IgD-negative memory B cell (primary cell): ENCODE measurements around the gene CLIP1. TPM values are rescaled to one million over a fixed set of nuclear protein-coding genes. Genes with fewer than 3 reads are reported as not detected.
A peak's percentile ranks its signal among the peaks of the same experiment; 100 is the strongest.
"Not testable (repeated sequence)": the region's sequence is repeated elsewhere in the genome, so short reads cannot be mapped to it uniquely, and the experiment has no call there.

Experiments used
- H3K27ac Mint-ChIP-seq, 3 donors: one replicate each; pipeline ENCODE4 v1.8.0; 2020 to 2022; ENCODE audit warnings: mild to moderate bottlenecking in 3 of 3, mixed read lengths in 3 of 3, moderate library complexity in 1 of 3
- H3K27me3 Mint-ChIP-seq: one replicate; pipeline ENCODE4 v1.8.0; 2021; ENCODE audit warnings: mixed read lengths
- H3K36me3 Mint-ChIP-seq: one replicate; pipeline ENCODE4 v1.8.0; 2020; ENCODE audit warnings: mild to moderate bottlenecking, mixed read lengths
- H3K4me1 Mint-ChIP-seq, 3 donors: one replicate each; pipeline ENCODE4 v1.8.0; 2020 to 2022; ENCODE audit warnings: mixed read lengths in 3 of 3, mild to moderate bottlenecking in 1 of 3
- H3K4me3 Mint-ChIP-seq, 4 donors: one replicate each; pipeline ENCODE4 v1.8.0; 2020 to 2022; ENCODE audit warnings: mild to moderate bottlenecking in 4 of 4, mixed read lengths in 4 of 4, moderate library complexity in 3 of 4
- H3K9me3 Mint-ChIP-seq, 3 donors: one replicate each; pipeline ENCODE4 v1.8.0; 2020 to 2021; ENCODE audit warnings: mixed read lengths in 3 of 3, mild to moderate bottlenecking in 1 of 3
- polyA plus RNA-seq: library from polyadenylated mRNA; unstranded; fragments of 300-500 nt; fragmentation: Illumina TruSeq; gene quantifications from one replicate; pipeline ENCODE4 v1.2.3, GENCODE V29; 2021

The CLIP1 gene
- polyA plus RNA-seq, 1 donor from 2014 or later, result 26.8 TPM

DNA sequence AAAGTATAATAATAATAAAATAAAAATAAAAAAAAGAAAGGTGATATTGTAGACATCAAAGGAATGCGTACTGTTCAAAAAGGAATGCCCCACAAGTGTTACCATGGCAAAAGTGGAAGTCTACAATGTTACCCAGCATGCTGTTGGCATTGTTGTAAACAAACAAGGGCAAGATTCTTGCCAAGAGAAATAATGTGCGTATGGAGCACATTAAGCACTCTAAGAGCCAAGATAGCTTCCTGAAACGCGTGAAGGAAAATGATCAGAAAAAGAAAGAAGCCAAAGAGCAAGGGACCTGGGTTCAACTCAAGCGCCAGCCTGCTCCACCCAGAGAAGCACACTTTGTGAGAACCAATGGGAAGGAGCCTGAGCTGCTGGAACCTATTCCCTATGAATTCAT lies 57.2 kb downstream of the CLIP1 start:
- H3K27ac Mint-ChIP-seq, H3K27me3 Mint-ChIP-seq, H3K4me1 Mint-ChIP-seq, H3K4me3 Mint-ChIP-seq, H3K9me3 Mint-ChIP-seq: not testable (repeated sequence)
- H3K36me3 Mint-ChIP-seq, result peaks cover 12% of the 10 kb centered on the region

DNA sequence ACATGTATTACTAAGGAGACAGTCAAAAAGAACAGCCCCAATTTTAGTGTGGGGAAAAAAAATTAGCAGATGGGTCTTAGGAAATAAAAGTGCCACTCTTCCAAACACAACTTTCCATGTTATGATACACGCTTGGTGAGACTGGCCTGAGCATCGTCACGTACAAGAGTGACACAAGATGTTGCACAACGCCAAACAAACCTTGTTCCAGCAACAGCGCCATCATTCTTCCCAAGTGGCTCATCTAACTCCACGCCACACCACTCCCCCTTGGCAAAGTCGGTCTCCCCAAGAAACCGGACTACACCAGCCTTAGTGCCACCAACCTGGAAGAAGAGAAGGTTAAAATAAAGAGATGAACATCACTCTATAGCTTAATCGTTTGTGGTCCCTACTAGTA lies 58.7 kb downstream of the CLIP1 start:
- Mint-ChIP-seq H3K4me1 (no peaks in the 10 kb centered on the region), H3K27me3 (no peaks in the 10 kb centered on the region), H3K27ac (peak overlapping the region in 1 of 3 donors; percentile 16), H3K9me3 (no peaks in the 10 kb centered on the region), H3K36me3 (peaks cover 10% of the 10 kb centered on the region), H3K4me3 (no peak overlapping the region)

DNA sequence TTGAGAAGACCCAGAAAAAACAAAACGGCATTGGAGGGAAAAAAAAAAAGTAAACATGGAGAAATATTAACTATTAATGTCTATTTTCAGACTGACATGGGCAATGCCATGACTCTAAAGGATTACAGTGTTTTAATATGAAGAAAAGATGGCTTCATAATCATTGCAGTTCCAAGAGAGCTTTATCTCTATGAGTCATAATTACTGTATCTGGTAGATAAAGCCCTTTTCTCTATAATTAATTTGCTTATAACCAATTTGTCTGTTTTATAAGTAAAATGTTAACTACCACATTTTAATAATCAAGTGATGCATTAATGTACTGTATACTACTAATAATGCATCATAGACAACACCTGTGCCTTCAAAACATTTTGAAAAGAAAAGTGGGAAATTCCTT lies 59.7 kb downstream of the CLIP1 start:
- H3K27me3 Mint-ChIP-seq, result no peaks in the 10 kb centered on the region
- H3K4me1 Mint-ChIP-seq, result no peaks in the 10 kb centered on the region
- H3K4me3 Mint-ChIP-seq, result no peak overlapping the region
- H3K9me3 Mint-ChIP-seq, result no peaks in the 10 kb centered on the region
- H3K27ac Mint-ChIP-seq, result no peak overlapping the region
- peaks cover 10% of the 10 kb centered on the region for H3K36me3 Mint-ChIP-seq

DNA sequence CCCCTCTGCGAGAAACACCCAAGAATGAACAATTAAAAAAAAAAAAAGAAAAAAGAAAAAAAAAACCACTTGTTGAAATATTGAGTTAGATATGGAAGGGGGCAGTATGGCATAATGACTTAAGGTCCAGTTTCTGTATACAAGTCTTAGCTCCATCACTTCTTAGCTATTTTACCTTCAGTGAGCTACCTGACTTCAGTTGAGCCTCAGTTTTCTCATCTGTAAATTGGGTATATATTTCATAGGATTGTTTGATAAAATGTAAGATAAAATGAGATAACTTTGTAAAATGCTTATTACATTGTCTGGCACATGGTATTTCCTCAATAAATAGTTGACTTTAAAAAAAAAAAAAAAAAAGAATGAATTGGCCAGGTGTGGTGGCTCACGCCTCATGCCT lies 64.1 kb downstream of the CLIP1 start:
- not testable (repeated sequence) for H3K9me3 Mint-ChIP-seq, H3K4me1 Mint-ChIP-seq, H3K27me3 Mint-ChIP-seq, H3K27ac Mint-ChIP-seq, H3K4me3 Mint-ChIP-seq, H3K36me3 Mint-ChIP-seq

DNA sequence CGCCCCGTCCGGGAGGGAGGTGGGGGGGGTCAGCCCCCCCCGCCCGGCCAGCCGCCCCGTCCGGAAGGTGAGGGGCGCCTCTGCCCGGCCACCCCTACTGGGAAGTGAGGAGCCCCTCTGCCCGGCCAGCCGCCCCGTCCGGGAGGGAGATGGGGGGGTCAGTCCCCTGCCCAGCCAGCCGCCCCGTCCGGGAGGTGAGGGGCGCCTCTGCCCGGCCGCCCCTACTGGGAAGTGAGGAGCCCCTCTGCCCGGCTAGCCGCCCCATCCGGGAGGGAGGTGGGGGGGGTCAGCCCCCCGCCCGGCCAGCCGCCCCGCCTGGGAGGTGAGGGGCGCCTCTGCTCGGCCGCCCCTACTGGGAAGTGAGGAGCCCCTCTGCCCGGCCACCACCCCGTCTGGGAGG lies 64.9 kb downstream of the CLIP1 start:
- not testable (repeated sequence) for H3K36me3 Mint-ChIP-seq, H3K4me1 Mint-ChIP-seq, H3K9me3 Mint-ChIP-seq

DNA sequence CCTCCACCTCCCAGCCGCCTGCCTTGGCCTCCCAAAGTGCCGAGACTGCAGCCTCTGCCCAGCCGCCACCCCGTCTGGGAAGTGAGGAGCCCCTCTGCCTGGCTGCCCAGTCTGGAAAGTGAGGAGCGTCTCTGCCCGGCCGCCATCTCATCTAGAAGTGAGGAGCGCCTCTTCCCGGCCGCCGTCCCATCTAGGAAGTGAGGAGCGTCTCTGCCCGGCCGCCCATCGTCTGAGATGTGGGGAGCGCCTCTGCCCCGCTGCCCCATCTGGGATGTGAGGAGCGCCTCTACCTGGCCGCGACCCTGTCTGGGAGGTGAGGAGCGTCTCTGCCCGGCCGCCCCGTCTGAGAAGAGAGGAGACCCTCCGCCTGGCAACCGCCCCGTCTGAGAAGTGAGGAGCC lies 65.5 kb downstream of the CLIP1 start:
- not testable (repeated sequence) for H3K9me3 Mint-ChIP-seq, H3K4me3 Mint-ChIP-seq, H3K27ac Mint-ChIP-seq, H3K4me1 Mint-ChIP-seq, H3K36me3 Mint-ChIP-seq, H3K27me3 Mint-ChIP-seq

More for the DNA sequence above, 64.9 kb downstream of the CLIP1 start:
- H3K27me3 Mint-ChIP-seq, H3K4me3 Mint-ChIP-seq, H3K27ac Mint-ChIP-seq: not testable (repeated sequence)

DNA sequence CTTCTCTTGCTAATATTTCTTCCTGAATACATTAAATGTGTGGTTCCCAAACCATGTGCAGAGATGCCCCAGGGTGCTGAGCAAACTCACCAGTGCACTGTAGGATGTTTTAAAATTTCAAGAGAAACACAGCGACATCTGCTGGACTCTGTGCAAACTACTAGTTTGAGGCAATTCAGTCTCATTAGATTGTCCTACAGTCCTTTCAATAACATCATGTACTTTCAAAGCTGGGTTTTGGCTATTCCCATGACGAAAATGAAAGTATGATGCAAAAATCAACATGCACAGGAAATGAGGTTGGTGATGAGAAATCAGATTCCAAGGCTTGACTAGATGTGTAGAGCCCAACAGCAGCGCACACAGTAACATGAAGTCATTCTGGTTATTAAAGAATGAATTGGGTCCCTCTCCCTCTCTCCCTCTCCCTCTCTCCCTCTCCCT lies 66.3 kb downstream of the CLIP1 start:
- H3K27ac Mint-ChIP-seq, result no peak overlapping the region
- no peaks in the 10 kb centered on the region for H3K9me3 Mint-ChIP-seq
- no peak overlapping the region for H3K4me3 Mint-ChIP-seq
- peaks cover 10% of the 10 kb centered on the region for H3K36me3 Mint-ChIP-seq
- H3K4me1 Mint-ChIP-seq, result peaks cover 0 to 4% (median 0%) of the 10 kb centered on the region in 3 donors
- no peaks in the 10 kb centered on the region for H3K27me3 Mint-ChIP-seq

DNA sequence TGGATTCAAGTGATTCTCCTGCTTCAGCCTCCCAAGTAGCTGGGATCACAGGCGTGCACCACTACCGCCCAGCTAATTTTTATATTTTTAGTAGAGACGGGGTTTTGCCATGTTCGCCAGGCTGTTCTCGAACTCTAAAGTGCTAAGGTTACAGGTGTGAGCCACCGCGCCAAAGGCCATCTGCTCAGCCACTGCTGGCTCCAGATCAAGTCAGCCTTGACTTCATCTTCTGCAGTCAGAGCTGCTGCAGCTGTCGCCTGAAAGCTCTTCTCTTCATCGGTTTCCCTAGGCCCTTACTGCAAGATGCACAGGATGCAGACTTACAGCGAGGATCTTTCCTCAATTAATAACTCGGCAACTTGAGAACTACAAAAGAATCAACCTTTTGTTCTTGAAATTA lies 66.8 kb downstream of the CLIP1 start:
- Mint-ChIP-seq H3K9me3 (no peaks in the 10 kb centered on the region), H3K4me3 (no peak overlapping the region), H3K27ac (no peak overlapping the region), H3K4me1 (peaks cover 0 to 4% (median 0%) of the 10 kb centered on the region in 3 donors), H3K27me3 (no peaks in the 10 kb centered on the region), H3K36me3 (peaks cover 8% of the 10 kb centered on the region)

DNA sequence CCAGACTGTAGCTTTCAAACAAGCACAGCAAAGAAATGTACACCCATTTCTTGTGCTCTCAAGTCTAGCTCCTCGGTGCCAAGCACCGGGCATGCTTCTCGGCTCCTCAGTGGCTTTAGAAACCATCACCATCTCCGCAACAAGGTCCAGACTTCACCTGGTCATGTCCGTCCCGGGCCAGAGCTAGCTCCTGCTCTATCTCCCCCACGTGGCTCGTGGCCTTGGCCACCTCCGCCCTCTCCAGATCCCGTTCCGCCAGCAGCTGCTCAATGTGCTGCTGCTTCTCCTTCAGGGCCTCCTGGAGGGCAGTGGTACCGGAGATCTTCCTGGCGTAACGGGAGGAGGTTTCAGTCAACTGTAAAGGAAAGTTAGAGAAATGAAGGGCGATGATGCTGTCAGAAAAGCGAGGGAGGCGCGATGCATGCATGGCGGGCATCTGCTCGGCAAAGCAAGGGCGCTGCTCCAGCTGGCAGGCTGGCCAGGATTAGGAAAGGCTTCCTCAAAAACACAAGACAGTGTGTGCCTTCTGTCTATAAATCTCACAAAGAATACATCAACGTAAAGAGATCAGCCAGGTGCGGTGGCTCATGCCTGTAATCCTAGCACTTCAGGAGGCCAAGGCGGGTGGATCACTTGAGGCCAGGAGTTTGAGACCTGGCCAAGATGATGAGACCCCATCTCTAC lies 67.4 kb downstream of the CLIP1 start:
- H3K9me3 Mint-ChIP-seq, result no peaks in the 10 kb centered on the region
- H3K36me3 Mint-ChIP-seq, result peaks cover 7% of the 10 kb centered on the region
- H3K4me3 Mint-ChIP-seq, result no peak overlapping the region
- H3K27me3 Mint-ChIP-seq, result no peaks in the 10 kb centered on the region
- H3K4me1 Mint-ChIP-seq, result peaks cover 0 to 4% (median 0%) of the 10 kb centered on the region in 3 donors
- H3K27ac Mint-ChIP-seq, result no peak overlapping the region

DNA sequence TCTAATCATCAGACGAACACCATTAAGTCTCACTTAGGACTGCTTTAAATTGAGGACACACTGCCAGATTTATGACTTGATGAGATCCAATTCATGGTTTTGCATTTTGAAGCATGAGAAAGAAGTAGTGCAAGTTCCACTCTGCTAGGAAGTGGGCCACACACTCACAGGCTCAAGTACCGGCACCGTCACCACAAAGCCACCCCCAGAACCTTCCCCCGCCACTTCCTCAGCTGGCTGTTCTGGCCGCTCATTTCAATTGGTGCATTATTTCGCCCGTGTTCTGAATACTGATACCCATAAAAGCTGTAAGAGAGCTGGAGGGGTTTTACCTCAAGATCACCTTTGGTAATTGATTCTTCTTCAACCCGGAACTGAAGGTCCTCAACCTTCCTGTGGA lies 70.1 kb downstream of the CLIP1 start:
- H3K36me3 Mint-ChIP-seq, result peaks cover 5% of the 10 kb centered on the region
- H3K4me3 Mint-ChIP-seq, result no peak overlapping the region
- H3K27me3 Mint-ChIP-seq, result no peaks in the 10 kb centered on the region
- H3K9me3 Mint-ChIP-seq, result no peaks in the 10 kb centered on the region
- H3K4me1 Mint-ChIP-seq, result peaks cover 0 to 4% (median 0%) of the 10 kb centered on the region in 3 donors
- H3K27ac Mint-ChIP-seq, result no peak overlapping the region

DNA sequence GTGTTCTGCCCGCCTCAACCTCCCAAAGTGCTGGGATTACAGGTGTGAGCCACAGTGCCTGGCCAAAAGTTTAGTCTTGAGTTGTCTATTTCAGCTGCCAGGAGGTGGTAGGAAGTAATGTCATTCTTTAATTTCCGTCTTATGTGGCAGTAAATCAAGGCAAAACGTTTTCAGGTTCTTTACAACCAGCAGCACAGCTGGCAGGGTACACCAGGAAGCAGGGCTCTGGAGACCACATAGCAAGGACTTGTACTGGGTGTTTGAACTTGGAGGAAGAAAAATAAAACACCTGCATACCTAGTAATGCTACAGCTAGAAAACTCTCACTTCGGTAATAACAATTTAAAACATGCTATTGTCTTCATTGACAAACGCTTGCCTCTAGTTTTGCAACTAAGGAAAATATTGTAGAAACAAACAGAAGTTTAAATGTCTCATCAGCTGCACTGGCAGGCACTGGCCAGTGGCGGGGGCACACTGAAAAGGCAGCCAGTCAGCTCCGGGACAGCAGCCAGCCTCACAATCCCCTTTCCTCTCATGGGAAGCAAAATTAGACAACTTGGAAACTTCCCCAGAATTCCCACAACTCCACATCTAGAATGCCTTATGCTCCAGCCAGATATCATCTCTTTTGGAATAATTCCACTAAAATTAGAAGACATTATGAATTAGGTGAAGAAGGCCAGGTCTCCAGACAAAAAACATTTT lies 72.2 kb downstream of the CLIP1 start:
- Mint-ChIP-seq H3K4me3 (no peak overlapping the region), H3K36me3 (peaks cover 4% of the 10 kb centered on the region), H3K9me3 (no peaks in the 10 kb centered on the region), H3K27ac (peak overlapping the region in 1 of 3 donors; percentile 63), H3K27me3 (no peaks in the 10 kb centered on the region), H3K4me1 (no peaks in the 10 kb centered on the region)

DNA sequence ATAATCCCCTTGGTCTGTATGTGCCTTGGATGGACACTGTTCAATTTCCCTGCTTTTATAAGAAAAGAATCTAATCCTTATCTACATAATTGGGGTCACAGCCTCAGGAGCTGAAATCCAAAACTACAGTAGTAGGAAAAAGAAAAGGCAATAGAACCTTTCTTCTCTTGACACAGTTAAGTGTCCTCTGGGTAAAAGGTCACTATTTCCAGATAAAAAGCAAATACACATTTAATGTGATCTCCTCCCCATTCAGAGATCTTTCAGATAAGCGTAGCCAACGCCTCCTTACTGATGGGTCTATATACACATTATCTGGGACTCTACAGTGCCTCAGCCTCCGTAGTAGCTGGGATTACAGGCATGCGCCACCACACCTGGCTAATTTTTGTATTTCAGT lies 73.4 kb downstream of the CLIP1 start:
- H3K4me3 Mint-ChIP-seq, result no peak overlapping the region
- H3K27me3 Mint-ChIP-seq, result no peaks in the 10 kb centered on the region
- H3K4me1 Mint-ChIP-seq, result no peaks in the 10 kb centered on the region
- H3K36me3 Mint-ChIP-seq, result peaks cover 2% of the 10 kb centered on the region
- no peaks in the 10 kb centered on the region for H3K9me3 Mint-ChIP-seq
- H3K27ac Mint-ChIP-seq, result no peak overlapping the region

DNA sequence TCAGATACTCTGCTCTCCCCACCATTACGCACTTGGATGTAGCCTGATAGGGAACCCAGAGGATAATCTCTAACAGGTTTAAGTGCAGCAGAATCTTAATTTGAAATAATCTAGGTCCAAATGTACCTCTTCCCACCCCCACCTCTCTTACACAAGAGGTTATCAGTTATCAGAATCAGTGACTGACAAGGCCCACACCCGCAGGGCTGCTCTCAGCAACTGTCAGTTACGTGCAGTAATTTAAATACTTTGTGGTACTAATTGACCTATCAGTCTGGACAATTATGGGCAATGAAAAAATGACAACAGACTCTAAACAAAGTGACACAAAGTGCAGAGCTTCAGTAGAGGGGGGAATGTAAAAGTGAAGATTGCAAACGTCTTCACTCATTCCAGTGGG lies 74.0 kb downstream of the CLIP1 start:
- H3K27me3 Mint-ChIP-seq, result no peaks in the 10 kb centered on the region
- H3K27ac Mint-ChIP-seq, result no peak overlapping the region
- peaks cover 2% of the 10 kb centered on the region for H3K36me3 Mint-ChIP-seq
- no peaks in the 10 kb centered on the region for H3K4me1 Mint-ChIP-seq
- H3K9me3 Mint-ChIP-seq, result no peaks in the 10 kb centered on the region
- H3K4me3 Mint-ChIP-seq, result no peak overlapping the region

DNA sequence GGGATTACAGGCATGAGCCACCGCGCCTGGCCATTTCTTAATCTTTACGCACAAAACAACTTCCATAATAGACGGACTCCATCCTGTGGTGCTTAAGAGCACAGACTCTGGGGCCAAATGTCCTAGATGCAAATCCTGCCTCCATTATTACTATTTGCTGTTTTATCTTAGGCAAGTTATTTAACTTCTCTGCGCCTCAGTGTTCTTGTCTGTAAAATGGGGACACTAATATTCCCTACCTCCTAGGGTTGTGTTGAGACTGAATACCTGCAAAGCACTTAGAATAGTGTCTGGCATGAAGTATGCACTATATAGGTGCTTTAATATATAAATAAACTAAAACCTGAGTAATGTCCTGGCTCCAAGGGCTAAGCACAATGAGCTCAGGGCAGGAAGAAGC lies 76.4 kb downstream of the CLIP1 start:
- Mint-ChIP-seq H3K4me3 (no peak overlapping the region), H3K27ac (no peak overlapping the region), H3K4me1 (no peaks in the 10 kb centered on the region), H3K27me3 (no peaks in the 10 kb centered on the region), H3K9me3 (no peaks in the 10 kb centered on the region), H3K36me3 (peaks cover 2% of the 10 kb centered on the region)

DNA sequence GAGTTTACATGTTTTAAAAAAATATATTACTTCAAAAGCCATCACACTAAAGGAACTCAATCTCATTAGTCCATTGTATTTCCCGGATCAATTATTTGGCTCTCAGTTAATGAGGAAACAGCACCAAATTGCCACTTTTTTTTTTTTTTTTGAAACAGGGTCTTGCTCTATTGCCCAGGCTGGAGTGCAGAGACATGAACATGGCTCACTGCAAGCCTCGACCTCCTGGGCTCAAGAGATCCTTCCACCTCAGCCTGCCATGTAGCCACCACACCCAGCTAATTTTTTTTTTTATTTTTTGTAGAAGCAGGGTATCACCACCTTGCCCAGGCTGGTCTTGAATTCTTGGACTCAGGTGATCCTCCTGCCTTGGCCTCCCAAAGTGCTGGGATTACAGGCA lies 77.4 kb downstream of the CLIP1 start:
- Mint-ChIP-seq H3K36me3 (peaks cover 2% of the 10 kb centered on the region), H3K27me3 (no peaks in the 10 kb centered on the region), H3K4me1 (no peaks in the 10 kb centered on the region), H3K9me3 (no peaks in the 10 kb centered on the region), H3K4me3 (no peak overlapping the region), H3K27ac (no peak overlapping the region)
